Measurements from ENCODE around the gene CABLES1.
A peak's percentile ranks its signal among the peaks of the same experiment; 100 is the strongest.
"Not testable (repeated sequence)": the region's sequence is repeated elsewhere in the genome, so short reads cannot be mapped to it uniquely, and the experiment has no call there.

CABLES1 gene

DNA sequence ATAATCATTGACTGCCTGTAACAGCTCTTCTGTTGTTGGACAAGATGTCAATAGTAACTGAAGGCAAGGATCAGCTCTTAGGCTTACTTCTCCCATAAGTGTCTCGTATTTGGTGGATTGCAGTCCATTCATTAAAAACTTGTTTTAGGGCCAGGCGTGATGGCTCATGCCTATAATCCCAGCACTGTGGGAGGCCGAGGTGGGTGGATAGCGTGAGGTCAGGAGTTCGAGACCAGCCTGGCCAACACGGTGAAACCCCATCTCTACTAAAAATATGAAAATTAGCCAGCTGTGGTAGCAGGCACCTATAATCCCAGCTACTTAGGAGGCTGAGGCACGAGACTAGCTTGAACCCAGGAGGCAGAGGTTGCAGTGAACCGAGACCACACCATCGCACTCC, 26.1 kb upstream of the CABLES1 start:
- DNase-seq (ENCODE audit: low read depth) = not testable (repeated sequence)

GRCh38 chr18:23113576-23113975, 21.7 kb upstream of the CABLES1 start:
- no peak for DNase-seq (ENCODE audit: low read depth)

DNA sequence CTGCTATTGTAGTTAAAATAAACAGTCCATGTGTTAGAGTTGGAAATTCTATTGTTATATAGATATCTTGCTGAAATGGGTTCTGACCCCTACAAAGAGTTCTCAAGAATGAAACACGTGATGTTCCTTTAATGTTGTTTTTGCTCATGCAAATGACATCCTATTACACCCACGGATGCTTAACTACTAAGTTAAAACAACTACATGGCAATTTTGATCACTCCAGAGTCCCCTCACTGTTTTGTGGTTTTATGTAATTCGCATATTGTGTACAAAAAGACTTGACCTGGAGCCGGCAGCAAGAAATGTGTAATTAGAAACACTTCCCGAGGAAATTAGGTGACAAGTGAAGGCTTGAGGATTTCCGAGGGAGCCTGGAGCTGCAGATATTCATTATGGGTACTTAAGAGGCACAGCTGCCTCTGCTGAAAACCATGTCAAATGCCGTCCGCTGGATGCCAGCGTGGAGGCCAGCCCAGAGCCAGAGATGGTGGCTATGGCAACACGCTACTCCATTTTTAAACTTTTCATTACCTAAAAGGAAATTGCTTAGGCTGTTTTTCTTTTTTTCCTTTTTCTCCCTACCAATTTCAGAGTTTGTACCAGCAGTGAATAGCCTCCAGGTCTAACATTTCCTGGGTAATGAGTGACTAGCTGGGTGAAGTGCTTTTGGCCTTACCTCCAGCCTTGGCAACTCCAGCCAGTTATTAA, 21.0 kb upstream of the CABLES1 start:
- no peak for DNase-seq (ENCODE audit: low read depth)

- DNase-seq (ENCODE audit: low read depth) = no peak
These were observed 20.4 kb upstream of the CABLES1 start for GRCh38 chr18:23114911-23115310.

DNA sequence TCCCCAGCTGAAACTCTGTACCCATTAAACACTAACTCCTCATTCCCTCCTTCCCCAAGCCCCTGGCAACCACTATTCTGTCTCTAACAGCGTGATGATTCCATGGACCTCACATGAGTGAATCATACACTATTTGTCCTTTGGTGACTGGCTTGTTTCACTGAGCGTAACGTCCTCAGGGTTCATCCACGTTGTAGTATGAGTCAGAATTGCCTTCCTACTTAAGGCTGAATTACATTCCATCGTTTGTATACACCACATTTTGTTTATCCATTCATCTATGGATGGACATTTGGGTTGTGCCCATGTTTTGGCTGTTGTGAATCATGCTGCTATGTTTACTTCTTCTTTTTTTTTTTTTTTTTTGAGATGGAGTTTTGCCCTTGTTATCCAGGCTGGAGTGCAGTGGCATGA, 19.6 kb upstream of the CABLES1 start:
- DNase-seq (ENCODE audit: low read depth) = peak; percentile 81

DNA sequence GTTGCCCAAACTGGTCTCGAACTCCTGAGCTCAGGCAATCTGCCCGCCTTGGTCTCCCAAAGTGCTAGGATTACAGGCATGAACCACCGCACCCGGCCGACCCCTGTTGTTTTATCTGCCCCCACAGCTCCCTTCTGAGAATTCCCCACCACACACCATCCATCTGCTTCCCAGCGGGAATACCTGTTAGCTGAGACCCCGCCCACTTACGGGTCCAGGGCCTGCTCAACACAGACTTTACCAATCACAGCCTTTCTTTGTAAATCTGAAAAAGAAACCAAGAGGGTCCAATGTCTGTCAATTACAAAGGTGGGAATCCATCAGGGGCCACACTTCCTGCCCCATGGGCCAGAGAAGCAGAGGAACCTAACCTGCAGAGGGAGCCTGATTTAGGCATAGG, 14.2 kb upstream of the CABLES1 start:
- DNase-seq (ENCODE audit: low read depth) = no peak

GRCh38 chr18:23122334-23123229, 12.7 kb upstream of the CABLES1 start:
- DNase-seq (ENCODE audit: low read depth) = no peak

DNA sequence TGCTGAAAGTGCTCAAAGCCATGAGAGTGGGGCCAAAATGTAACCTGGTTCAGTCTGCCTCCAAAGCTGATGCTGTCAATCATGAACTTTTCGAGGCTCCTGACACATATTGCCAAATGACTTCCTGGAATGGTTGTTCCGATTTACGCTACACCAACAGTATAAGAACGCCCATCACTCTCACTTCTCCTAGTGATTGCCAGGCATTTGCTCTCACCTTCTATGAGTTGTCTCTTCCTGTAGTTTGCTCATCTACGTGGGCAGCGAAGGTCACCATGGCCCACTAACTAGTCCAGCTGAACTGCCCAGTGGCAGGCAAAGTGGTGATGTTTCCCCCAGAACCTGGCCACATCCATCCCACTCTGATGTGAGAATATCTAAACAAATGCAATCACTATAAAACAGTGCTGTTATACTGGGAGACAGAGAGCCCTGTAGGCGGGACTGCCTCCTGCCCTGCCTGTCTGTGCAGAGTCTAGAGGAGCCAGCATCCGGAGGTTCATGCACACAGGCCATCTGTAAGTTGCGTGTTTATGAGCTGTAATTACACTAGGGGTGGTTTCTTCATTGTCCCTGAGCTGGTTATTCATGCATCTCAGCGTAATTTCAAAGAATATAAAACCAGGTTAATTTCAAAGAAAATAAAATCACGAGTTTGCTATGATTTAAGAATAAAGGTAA, 8.8 kb upstream of the CABLES1 start:
- no peak for DNase-seq (ENCODE audit: low read depth)

GRCh38 chr18:23127090-23127489, 8.2 kb upstream of the CABLES1 start:
- DNase-seq (ENCODE audit: low read depth) = no peak

- no peak for DNase-seq (ENCODE audit: low read depth)
These were observed 5.8 kb upstream of the CABLES1 start for GRCh38 chr18:23129355-23130002.

GRCh38 chr18:23131693-23132319, 3.5 kb upstream of the CABLES1 start:
- peak; percentile 48 for DNase-seq (ENCODE audit: low read depth)

DNA sequence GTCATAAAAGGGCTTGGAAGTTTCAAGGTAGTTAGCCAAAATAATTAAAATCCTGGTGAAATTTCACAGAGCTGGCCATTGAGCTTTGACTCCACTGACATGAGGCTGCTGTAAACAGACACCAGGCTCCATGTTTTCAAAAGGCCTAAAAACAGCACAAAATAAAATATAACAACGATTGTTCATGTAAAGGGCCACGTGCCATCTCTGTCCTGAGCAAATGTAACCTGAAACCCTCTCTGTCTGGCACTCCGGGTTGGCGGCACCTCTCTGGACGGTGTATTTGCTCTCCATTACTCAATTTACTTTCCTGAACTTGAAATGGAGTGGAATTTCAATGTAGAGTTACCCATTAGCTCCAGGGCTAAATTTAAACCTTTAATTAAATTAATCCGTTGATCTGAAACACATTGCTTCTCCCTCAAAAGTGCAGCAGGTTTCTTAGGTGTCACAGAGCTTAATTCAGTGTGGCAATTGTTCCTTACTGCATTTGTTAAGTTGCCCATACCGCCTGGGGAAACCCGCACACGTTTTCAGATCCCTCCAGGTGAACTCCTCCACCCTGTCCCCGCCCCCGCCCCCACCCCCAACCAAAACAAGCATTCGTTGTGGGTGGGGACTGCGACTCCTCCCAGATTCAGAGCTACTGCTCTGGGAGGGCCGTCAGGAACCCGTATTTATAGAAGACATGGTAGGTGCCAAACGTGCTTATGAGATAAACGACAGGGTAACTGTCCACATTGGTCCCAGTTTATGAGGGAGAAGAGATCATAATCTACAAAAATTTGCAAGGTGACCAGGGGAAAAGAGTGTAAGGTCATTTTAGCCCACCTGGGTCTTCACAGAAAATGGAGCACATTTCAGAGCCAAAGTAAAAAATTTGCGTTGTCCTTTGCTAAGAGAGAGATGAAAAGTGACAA, 1.2 kb upstream of the CABLES1 start:
- no peak for DNase-seq (ENCODE audit: low read depth)

DNA sequence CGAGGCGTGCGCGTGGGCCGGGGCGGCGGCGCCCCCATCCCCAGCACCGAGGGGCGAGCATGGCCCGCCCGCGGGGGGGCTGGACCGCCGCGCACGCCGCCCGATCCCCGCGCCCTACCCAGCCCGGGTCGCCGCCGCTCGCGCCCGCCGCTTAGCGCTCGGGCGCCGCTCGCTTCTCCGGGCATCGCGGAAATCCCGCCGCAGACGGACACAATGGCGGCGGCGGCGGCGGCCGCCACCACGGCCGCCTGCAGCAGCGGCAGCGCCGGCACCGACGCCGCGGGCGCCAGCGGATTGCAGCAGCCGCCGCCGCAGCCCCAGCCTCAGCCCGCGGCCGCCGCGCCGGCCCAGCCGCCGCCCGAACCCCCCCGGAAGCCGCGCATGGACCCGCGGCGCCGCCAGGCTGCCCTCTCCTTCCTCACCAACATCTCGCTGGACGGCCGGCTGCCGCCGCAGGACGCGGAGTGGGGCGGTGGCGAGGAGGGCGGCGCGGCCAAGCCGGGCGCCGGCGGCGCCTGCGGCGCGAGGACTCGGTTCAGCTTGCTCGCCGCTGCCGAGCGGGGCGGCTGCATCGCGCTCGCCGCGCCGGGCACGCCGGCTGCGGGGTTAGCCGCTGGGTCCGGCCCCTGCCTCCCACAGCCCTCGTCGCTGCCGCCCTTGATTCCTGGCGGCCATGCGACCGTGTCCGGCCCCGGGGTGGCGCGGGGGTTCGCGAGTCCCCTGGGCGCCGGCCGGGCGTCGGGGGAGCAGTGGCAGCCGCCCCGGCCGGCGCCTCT, 453 bp downstream of the CABLES1 start:
- DNase-seq (ENCODE audit: low read depth) = no peak

- no peak for DNase-seq (ENCODE audit: low read depth)
These were observed 1.2 kb downstream of the CABLES1 start for GRCh38 chr18:23136326-23137096.

GRCh38 chr18:23137097-23137635, 1.9 kb downstream of the CABLES1 start:
- no peak for DNase-seq (ENCODE audit: low read depth)

- no peak for DNase-seq (ENCODE audit: low read depth)
These were observed 2.5 kb downstream of the CABLES1 start for GRCh38 chr18:23137788-23138216.

DNA sequence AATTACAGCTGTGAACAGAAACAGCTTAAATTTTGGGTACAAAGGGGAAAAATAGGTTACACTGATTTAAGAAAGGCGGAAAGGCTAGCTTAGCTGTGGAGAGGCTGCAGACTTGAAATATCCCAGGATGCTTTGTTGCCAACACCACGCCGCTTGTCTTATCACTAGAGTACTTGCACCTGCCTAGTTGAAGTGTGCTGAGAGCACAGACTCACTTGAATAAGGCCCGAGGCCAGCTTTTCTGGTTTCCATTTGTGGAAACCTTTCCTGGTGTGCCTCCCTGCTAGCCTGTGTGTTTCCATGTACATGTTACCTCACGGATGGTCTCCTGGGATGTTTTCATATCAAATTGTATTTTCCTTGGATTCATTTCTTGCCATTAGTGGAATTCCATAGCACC, 3.2 kb downstream of the CABLES1 start:
- DNase-seq (ENCODE audit: low read depth) = no peak

- no peak for DNase-seq (ENCODE audit: low read depth)
These were observed 6.1 kb downstream of the CABLES1 start for GRCh38 chr18:23141104-23141999.
